Measurements from ENCODE around the gene AK5.

DNA sequence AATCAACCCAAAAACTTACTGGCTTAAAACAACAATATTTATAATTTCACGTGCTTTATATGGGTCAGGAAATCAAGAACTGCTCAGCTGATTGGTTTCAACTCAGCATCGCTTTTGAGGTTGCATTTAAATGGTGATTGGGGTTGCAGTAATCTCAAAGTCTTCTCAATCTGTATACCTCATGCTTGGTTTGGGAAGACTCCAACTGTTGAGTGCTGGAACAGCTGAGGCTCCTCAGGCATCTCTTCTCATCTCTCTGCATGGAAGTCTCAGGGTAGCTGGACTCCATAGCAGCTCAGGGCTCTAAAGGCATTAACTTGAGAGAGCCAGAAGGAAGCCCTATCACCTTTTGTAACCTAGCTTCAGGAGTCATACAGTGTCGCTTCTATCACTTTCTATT is 35.1 kb downstream of the AK5 start:
- TF ChIP-seq POLR2AphosphoS5 (IDR thresholded peaks at IDR 0.05) (no peak), POLR2A (IDR thresholded peaks at IDR 0.05) (no peak)
- TF ChIP-seq, protein P1, sequence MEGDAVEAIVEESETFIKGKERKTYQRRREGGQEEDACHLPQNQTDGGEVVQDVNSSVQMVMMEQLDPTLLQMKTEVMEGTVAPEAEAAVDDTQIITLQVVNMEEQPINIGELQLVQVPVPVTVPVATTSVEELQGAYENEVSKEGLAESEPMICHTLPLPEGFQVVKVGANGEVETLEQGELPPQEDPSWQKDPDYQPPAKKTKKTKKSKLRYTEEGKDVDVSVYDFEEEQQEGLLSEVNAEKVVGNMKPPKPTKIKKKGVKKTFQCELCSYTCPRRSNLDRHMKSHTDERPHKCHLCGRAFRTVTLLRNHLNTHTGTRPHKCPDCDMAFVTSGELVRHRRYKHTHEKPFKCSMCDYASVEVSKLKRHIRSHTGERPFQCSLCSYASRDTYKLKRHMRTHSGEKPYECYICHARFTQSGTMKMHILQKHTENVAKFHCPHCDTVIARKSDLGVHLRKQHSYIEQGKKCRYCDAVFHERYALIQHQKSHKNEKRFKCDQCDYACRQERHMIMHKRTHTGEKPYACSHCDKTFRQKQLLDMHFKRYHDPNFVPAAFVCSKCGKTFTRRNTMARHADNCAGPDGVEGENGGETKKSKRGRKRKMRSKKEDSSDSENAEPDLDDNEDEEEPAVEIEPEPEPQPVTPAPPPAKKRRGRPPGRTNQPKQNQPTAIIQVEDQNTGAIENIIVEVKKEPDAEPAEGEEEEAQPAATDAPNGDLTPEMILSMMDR (IDR thresholded peaks at IDR 0.05), result no peak
